ENCODE results near the gene GPAM. TPM values are rescaled to one million over a fixed set of nuclear protein-coding genes. Genes with fewer than 3 reads are reported as not detected.
"Not testable (repeated sequence)": the region's sequence is repeated elsewhere in the genome, so short reads cannot be mapped to it uniquely, and the experiment has no call there.

GPAM gene
- total RNA-seq, 1 experiment from 2014 or later, result 16.0 TPM

- TF ChIP-seq CTCF (conservative IDR thresholded peaks at IDR 0.05), result no peak
- no peak overlapping the region for H2BK5ac ChIP-seq (ENCODE audit: insufficient read length, low read length)
- no peak overlapping the region for H2AK5ac ChIP-seq (ENCODE audit: insufficient read length, low read length)
- H4K91ac ChIP-seq (ENCODE audit: insufficient read length, low read depth, low read length), result no peak overlapping the region
- Mint-ChIP-seq H3K36me3 (ENCODE audit: insufficient read depth in 1 of 3, low read depth in 3 of 3) (peaks cover 0 to 5% (median 0%) of the 10 kb centered on the region in 3 experiments; a peak in 1 of 7 replicates), H3K27me3 (ENCODE audit: low read depth) (no peaks in the 10 kb centered on the region; the same call in none of the 2 replicates), H3K4me3 (no peak overlapping the region), H3K4me1 (peaks cover 20 to 21% of the 10 kb centered on the region in 2 experiments), H3K9me3 (peaks cover 7 to 10% of the 10 kb centered on the region in 2 experiments; a peak in 3 of 5 replicates), H3K27ac (no peak overlapping the region)
- H3K23ac ChIP-seq (ENCODE audit: insufficient read length, low read depth, low read length), result no peak overlapping the region
- no peaks in the 10 kb centered on the region for H3K23me2 ChIP-seq (ENCODE audit: insufficient read length, low read depth, low read length, poor library complexity, severe bottlenecking)
- no peak overlapping the region for H2BK20ac ChIP-seq (ENCODE audit: low read depth, low read length, poor library complexity, severe bottlenecking)
- no peaks in the 10 kb centered on the region for H3K27me3 ChIP-seq (ENCODE audit: insufficient read depth, low read length)
- H2BK15ac ChIP-seq (ENCODE audit: low read depth, low read length), result no peak overlapping the region
- no peak overlapping the region for H2AFZ ChIP-seq (ENCODE audit: low read length)
- no peak overlapping the region for H3T11ph ChIP-seq (ENCODE audit: low read length)
- no CpG with 5 or more reads among the region's 2 CpGs for WGBS (ENCODE audit: extremely low coverage, insufficient read length, low lambda C conversion rate)
- no peaks in the 10 kb centered on the region for H3K4me1 ChIP-seq (ENCODE audit: insufficient read depth, low read length)
- no peak overlapping the region for H4K5ac ChIP-seq (ENCODE audit: insufficient read length, low read depth, low read length)
- H4K8ac ChIP-seq (replicated peaks; ENCODE audit: insufficient read length, low read depth, low read length), result no peak overlapping the region
- no peaks in the 10 kb centered on the region for H3K9me3 ChIP-seq (ENCODE audit: control insufficient read depth, low read depth, low read length)
- H3K4me2 ChIP-seq (ENCODE audit: insufficient read depth, insufficient read length, low read length), result no peak overlapping the region
- H3K14ac ChIP-seq (ENCODE audit: insufficient read depth, low read length), result no peak overlapping the region
- H3K9ac ChIP-seq (ENCODE audit: extremely low read depth, insufficient read length, low read length), result no peak overlapping the region
- no peak for DNase-seq
- H3K79me1 ChIP-seq (ENCODE audit: insufficient read depth, low read depth, low read length, poor library complexity, severe bottlenecking), result no peaks in the 10 kb centered on the region
- no peak overlapping the region for H3K18ac ChIP-seq (ENCODE audit: insufficient read length, low read depth, low read length)
- no peak overlapping the region for H3K4ac ChIP-seq (ENCODE audit: low read depth, low read length)
- H2BK120ac ChIP-seq (ENCODE audit: low read depth, low read length, poor library complexity, severe bottlenecking), result no peak overlapping the region
- no peak overlapping the region for H3K56ac ChIP-seq (ENCODE audit: insufficient read length, low read depth, low read length)
- H4K20me1 ChIP-seq (ENCODE audit: control insufficient read depth, insufficient read depth, insufficient read length), result no peaks in the 10 kb centered on the region
- H3K79me2 ChIP-seq (ENCODE audit: insufficient read depth, low read length), result no peaks in the 10 kb centered on the region
- no peak overlapping the region for H3K27ac ChIP-seq (ENCODE audit: insufficient read length, low read depth, low read length)
- no peak overlapping the region for H2BK12ac ChIP-seq (ENCODE audit: insufficient read length, low read depth, low read length)
These were observed 45.5 kb upstream of the GPAM start for GRCh38 chr10:112229096-112229495.

GRCh38 chr10:112228366-112229088 is 45.0 kb upstream of the GPAM start:
- H3K4me1 ChIP-seq (ENCODE audit: insufficient read depth, low read length); H3K23ac ChIP-seq (ENCODE audit: insufficient read length, low read depth, low read length); H3T11ph ChIP-seq (ENCODE audit: low read length); H4K20me1 ChIP-seq (ENCODE audit: control insufficient read depth, insufficient read depth, insufficient read length); H3K27me3 ChIP-seq (ENCODE audit: insufficient read depth, low read length); H4K8ac ChIP-seq (replicated peaks; ENCODE audit: insufficient read length, low read depth, low read length); H2BK5ac ChIP-seq (ENCODE audit: insufficient read length, low read length); H2BK120ac ChIP-seq (ENCODE audit: low read depth, low read length, poor library complexity, severe bottlenecking); H3K79me1 ChIP-seq (ENCODE audit: insufficient read depth, low read depth, low read length, poor library complexity, severe bottlenecking); H2AK5ac ChIP-seq (ENCODE audit: insufficient read length, low read length); H3K9ac ChIP-seq (ENCODE audit: extremely low read depth, insufficient read length, low read length); H3K27ac ChIP-seq (ENCODE audit: insufficient read length, low read depth, low read length); H4K5ac ChIP-seq (ENCODE audit: insufficient read length, low read depth, low read length); H4K91ac ChIP-seq (ENCODE audit: insufficient read length, low read depth, low read length); H2BK20ac ChIP-seq (ENCODE audit: low read depth, low read length, poor library complexity, severe bottlenecking); H2BK15ac ChIP-seq (ENCODE audit: low read depth, low read length); H3K27me3 Mint-ChIP-seq (ENCODE audit: low read depth); H3K18ac ChIP-seq (ENCODE audit: insufficient read length, low read depth, low read length); DNase-seq; H3K4me2 ChIP-seq (ENCODE audit: insufficient read depth, insufficient read length, low read length); H3K36me3 Mint-ChIP-seq (ENCODE audit: insufficient read depth in 1 of 3, low read depth in 3 of 3); H3K4ac ChIP-seq (ENCODE audit: low read depth, low read length); H3K23me2 ChIP-seq (ENCODE audit: insufficient read length, low read depth, low read length, poor library complexity, severe bottlenecking); H3K9me3 ChIP-seq (ENCODE audit: control insufficient read depth, low read depth, low read length); H3K56ac ChIP-seq (ENCODE audit: insufficient read length, low read depth, low read length); H3K27ac Mint-ChIP-seq; H3K79me2 ChIP-seq (ENCODE audit: insufficient read depth, low read length); H3K4me3 Mint-ChIP-seq; H3K14ac ChIP-seq (ENCODE audit: insufficient read depth, low read length); H2AFZ ChIP-seq (ENCODE audit: low read length); H2BK12ac ChIP-seq (ENCODE audit: insufficient read length, low read depth, low read length): not testable (repeated sequence)
- Mint-ChIP-seq H3K9me3 (peaks cover 7 to 10% of the 10 kb centered on the region in 2 experiments; a peak in 3 of 5 replicates), H3K4me1 (peaks cover 20 to 21% of the 10 kb centered on the region in 2 experiments)
- no CpG with 5 or more reads among the region's 3 CpGs for WGBS (ENCODE audit: extremely low coverage, insufficient read length, low lambda C conversion rate)

All from H9 (cell line).